GM18870 (cell line): ENCODE measurements around the gene DDX56.
A peak's percentile ranks its signal among the peaks of the same experiment; 100 is the strongest.
"Not testable (repeated sequence)": the region's sequence is repeated elsewhere in the genome, so short reads cannot be mapped to it uniquely, and the experiment has no call there.

Experiments
- ATAC-seq: cut with Tn5 transposase; IDR thresholded peaks from one replicate; pipeline ENCODE4 v1.9.1; 2021; ENCODE audit warnings: moderate library complexity; ENCODE audit not compliant: unreplicated experiment

Gene DDX56

GRCh38 chr7:44599222-44599621 is 25.5 kb upstream of the DDX56 start:
- no peak for ATAC-seq

- not testable (repeated sequence) for ATAC-seq
These were observed 23.5 kb upstream of the DDX56 start for GRCh38 chr7:44597181-44597580.

GRCh38 chr7:44595934-44596635 is 22.4 kb upstream of the DDX56 start:
- no peak for ATAC-seq

DNA sequence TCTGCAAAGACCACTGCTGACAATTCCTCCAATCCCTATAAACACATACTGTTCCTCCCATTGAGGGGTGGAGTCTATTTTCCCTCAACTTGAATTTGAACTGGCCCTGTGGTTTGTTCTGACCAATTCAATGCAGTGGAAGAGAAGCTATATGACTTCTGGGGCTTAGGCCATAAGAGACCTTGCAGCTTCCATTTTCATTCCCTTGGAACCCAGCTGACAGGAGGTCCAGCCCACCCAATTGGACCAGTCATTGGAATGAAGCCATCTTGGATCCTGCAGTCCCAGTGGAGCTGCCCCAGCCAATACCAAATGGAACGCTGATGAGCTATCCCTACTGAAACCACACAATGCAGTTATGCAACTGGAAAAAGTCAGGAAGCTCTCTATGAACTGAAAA is 17.2 kb upstream of the DDX56 start:
- no peak for ATAC-seq

DNA sequence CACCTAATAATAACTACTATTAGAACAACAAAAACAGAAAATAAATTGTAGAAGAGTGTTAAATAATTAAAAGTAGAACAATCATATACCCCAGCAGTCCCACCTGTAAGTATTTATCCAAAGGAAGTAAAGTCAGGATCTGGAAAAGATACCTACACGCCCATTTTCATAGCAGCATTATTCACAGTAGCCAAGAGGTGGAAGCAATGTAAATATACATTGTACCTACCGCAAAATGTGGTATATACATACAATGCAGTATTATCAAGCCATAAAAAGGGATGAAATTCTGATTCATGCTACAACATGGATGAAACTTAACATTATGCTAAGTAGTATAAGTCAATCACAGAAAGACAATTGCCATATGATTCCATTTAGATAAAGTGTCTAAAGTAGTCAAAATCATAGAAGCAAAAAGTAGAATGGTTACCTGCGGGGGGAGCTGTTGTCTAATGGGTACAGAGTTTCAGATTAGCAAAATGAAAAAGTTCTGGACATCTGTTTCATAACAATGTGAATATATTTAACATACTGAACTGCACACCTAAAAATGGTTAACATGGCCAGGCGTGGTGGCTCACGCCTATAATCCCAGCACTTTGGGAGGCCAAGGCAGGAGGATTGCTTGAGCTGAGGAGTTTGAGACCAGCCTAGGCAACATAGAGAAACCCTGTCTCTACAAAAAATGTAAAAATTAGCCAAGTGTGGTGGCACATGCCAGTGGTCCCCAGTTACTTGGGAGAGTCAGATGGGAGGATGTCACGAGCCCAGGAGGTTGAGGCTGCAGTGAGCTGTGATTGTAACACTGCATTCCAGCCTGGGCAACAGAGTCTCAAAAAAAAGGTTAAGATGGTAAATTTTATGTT is 14.4 kb upstream of the DDX56 start:
- no peak for ATAC-seq

- ATAC-seq: no peak
These were observed 9.6 kb upstream of the DDX56 start for GRCh38 chr7:44583146-44583865.

- ATAC-seq: peak; percentile 78
These were observed 8.3 kb upstream of the DDX56 start, which contains the start of gene TMED4 for GRCh38 chr7:44581879-44582603. Gene TMED4 (minus strand): TSS chr7:44582231. CDS start chr7:44582206, 25 bp downstream.

DNA sequence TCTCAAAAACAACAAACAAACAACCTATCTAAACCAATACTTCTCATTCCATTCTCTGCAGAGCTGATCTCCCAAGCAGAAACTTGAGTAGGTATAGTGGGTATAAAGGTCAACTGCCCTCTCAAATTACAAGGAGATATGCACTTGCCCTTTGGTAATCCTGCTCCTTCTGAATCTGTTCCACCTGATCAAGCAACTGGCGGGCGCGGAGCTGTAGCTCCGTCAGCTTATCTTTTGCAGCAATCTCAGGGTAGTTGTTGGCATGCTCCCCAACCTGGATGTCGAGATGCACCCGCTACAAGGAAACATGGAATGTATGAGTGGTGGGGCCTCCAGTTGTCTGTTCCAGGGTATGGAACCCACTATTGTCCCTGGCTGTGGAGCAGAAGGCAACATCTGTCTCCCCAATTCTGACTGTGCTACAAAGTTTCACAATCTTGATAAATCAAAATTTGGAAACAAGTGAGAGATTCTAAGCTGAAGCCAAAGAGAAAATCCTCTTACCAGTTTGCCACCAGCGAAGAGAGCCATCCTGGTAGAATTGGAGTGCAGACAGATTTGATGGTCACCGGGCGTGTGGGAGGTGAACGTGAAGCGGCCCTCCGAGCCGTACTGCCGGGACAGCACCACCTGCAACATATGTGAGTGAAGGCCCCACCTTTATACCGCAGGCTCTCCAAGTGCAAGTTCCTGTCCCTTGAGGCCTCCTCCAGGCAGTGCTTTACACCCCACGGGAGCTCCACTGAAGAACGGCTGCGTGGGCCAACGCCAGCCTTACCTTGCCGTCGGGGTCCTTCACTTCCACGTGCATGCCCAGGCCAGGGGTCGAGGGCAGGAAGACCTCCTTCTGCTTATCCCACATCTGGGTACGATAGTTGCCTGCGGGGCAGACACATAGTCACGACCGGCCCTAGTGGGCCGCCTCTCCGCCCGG is 7.5 kb upstream of the DDX56 start:
- peak; percentile 20 for ATAC-seq

GRCh38 chr7:44576228-44576627 is 2.5 kb upstream of the DDX56 start:
- no peak for ATAC-seq

DNA sequence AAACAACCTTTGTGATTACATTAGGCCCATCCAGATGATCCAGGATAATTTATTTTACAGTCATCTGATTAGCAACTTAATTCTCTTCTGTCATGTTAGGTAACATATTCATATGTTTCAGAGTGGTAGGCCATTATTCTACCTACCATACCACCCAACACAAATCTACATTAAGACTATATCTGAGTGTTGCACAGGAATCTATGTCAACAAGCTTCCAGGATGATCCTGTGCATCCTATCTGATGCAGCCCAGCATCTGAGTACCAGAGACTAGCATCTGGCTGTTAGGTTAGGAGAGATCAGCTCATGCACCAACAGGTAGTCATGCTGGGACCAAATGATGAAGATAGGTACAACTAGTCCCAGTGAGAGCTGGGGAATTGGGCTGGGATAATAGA is 1.3 kb upstream of the DDX56 start:
- ATAC-seq: no peak

GRCh38 chr7:44574287-44574872 is 672 bp upstream of the DDX56 start:
- ATAC-seq: no peak

GRCh38 chr7:44572771-44573170 is 937 bp downstream of the DDX56 start:
- no peak for ATAC-seq

GRCh38 chr7:44569959-44570358 is 3.7 kb downstream of the DDX56 start:
- no peak for ATAC-seq

- no peak for ATAC-seq
These were observed 4.7 kb downstream of the DDX56 start for GRCh38 chr7:44568771-44569560.

GRCh38 chr7:44567884-44568283 is 5.8 kb downstream of the DDX56 start:
- no peak for ATAC-seq

DNA sequence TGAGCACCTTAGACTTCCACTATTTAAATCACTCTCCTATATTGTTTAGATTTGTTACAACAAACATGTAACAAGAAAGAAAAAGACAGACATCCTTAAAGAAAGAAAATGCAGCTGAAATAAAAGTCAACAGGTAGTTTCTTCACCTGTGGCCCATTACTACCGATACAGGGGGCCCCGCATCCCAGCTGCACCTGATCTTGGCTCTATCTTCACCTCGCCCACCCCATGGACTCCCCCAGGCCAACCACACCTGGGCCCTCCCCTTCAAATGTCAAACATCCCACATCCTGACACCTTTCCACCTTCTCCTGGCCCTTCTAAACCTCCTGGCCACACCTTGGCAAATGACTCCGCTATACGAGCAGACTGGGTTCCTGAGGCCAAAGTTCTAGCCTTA is 7.0 kb downstream of the DDX56 start:
- no peak for ATAC-seq

GRCh38 chr7:44565795-44566559 is 7.7 kb downstream of the DDX56 start:
- no peak for ATAC-seq
